GM19324 (cell line): Measurements from ENCODE around the gene PPP3CB.

Experiments
- ATAC-seq: cut with Tn5 transposase; IDR thresholded peaks from one replicate; pipeline ENCODE4 v1.9.1; 2021; ENCODE audit warnings: mild to moderate bottlenecking, moderate library complexity; ENCODE audit not compliant: unreplicated experiment, low FRiP score

PPP3CB gene

DNA sequence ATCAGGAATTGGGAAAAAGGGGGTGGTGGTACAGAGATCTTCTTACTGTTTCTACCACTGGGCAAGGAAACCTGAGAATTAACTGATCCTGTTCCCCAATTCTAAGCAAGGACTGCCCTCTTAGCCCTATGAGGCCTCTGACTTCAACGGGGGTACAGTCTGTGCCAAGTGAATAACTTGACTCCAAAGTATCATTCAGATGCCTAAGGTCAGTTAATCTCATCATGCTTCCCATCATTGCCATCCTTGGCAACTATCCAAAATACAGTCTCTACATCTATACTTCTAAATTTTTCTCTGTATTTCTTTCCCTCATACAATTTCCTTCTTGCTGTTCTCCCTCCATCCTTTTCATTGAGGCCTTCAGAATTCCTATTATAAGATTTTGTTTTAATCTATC, 10.5 kb downstream of the PPP3CB start:
- no peak for ATAC-seq

DNA sequence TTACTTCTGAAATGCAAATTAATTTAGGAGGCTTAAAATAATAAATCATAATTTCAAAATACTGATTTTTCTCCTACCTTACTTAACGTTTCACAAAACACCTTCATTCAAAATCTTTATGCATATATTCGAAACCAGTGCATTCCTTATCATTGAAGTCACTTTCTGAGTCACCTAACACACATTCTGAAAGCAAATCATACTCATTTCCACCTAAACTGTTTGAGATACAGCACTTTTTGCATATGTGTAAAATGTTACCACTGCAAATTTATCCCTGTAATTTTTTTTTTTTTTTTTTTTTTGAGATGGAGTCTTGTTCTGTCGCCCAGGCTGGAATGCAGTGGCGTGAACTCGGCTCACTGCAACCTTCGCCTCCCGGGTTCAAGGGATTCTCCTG, 15.7 kb downstream of the PPP3CB start:
- ATAC-seq: no peak

DNA sequence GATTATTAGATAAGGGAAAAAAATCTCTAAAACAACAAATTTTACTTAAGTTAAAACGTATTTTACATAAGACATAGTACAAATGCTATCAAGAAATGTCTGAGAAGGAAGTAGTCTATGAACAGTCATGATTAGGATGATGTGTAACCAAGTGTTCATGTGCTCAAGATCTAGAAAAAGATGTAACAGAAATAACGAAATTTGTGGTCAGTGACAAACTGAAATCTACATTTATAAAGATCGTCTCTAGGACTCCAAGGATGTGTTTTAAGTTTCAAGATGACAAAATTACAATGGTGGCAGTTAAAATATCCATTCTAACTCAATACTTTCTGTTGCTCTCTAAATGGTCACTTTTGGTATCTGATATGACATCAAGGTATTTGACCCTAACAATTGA, 17.2 kb downstream of the PPP3CB start:
- ATAC-seq: no peak

DNA sequence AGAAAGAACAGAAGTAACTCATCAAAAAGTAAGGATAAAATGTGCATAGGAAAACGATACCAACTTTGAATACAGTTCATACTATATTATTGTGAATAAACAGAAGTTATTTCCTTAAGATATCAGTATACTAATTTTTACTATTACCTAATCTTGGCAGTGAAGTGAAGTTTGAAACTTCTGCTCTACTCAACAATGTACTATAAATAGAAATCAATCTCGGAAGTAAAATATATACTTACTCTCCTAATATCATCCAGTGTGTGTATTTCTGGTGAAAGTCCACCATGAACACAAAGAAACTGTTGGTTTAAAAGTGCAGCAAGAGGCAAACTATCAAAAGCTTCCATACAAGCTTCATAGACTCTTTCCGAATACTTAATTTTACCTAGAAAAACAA, 24.6 kb downstream of the PPP3CB start:
- no peak for ATAC-seq

DNA sequence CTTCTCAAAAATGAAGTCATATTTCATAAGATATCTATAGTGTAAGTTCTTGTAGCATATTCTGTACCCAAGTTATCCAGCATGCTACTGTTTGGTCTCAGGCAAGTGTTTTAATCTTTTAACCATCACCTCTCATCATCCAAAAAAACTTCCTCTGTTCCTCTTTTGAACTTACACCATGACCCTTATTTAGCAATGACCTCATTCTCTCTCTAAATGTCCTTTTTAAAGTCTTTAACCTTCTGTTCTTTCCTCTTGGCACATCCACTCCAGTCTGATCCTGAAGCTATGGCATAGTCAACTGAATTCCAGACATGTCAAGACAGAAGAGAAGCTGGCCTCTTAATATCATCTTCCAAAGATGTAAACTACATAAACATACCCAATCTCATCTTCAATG, 26.2 kb downstream of the PPP3CB start:
- ATAC-seq: no peak

DNA sequence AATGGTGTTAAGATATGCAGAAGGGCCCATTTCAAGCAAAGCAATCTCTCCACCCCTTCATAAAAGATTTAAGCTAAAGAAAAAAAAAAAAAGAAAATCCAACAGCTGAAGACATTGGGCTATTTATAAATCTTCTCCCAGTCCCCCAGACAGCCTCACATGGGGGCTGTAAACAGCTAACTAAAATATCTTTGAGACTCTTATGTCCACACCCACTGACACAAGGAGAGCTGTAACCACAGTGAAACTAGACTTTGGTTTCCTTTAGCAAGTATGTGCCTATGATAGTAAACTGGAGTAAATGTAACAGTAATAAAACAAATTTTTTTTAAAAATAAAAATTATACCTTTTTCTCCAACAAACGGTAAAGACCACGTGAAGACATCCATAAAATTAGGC, 28.6 kb downstream of the PPP3CB start:
- no peak for ATAC-seq

DNA sequence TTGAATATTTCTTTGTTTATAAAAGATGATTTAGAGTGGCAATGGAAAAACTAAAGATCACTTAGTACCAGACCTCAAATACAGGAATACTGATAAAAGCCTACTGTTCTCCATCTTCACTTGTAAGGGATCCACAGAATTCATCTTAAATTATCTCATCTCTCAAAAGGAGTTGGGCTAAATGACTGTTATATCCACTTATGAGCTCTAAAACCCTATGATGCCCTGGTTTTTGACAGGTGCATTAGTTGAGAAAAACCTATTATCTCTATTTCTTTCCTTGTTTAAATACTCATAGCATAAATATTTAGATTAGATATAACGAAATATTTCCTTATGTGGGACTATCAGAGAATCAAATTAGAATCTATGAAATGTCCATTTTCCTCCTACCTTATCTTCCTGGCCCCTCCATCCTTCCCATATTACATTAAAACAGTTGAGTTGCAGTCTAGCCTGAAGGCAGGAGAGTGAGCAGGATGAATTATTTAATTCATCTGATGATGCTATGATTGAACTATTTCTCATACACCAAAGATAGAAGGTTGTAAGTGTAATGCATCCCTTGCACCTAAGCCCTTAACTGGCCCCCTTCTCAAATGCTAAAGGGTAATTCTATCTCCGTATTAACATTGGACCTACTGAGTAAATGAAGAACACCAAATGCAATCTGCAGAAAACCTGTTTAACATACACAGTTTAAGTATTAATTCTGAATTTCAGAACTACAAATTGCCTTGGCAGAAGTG, 29.7 kb downstream of the PPP3CB start:
- ATAC-seq: no peak

DNA sequence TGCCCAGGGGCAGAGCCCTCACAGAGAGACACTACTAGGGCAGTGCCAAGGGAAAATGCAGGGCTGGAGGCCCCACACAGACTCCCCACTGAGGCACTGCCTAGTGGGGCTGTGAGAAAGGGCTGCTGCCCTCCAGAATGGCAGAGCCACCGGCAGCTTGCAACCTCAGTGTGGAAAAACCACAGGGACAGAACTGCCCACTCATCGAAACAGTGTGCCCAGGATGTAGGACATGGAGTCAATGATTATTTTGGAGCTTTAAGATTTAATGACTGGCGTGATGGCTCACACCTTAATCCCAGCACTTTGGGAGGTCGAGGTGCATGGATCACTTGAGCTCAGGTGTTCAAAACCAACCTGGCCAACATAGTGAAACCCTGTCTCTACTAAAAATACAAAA, 34.9 kb downstream of the PPP3CB start:
- ATAC-seq: no peak

DNA sequence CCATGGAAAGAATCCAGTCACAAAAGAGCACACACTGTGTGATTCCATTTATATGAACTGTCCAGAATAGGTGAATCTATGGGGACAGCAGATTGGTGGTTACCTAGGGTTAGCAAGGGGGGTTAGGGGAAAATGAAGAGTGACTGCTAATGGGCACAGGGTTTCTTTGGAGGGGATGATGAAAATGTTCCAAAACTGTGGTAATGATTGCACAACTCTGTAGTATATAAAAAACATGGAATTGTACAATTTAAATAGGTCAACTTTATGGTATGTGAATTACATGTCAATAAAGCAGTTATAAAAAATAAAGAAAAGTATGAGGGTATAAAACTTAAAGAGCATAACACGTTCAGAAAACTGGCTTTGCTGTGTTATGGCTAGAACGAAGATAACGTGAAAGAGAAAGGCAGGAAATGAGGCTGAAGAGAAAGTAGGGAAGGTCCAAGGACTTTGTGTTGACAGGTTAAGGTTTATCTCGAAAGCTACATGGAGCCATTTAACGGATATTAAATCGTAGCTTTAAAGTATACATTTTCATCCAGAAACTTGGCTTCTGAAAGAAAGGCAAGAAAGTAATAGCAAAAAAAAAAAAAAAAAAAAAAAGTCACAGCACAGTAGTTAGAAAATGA, 36.0 kb downstream of the PPP3CB start:
- no peak for ATAC-seq

DNA sequence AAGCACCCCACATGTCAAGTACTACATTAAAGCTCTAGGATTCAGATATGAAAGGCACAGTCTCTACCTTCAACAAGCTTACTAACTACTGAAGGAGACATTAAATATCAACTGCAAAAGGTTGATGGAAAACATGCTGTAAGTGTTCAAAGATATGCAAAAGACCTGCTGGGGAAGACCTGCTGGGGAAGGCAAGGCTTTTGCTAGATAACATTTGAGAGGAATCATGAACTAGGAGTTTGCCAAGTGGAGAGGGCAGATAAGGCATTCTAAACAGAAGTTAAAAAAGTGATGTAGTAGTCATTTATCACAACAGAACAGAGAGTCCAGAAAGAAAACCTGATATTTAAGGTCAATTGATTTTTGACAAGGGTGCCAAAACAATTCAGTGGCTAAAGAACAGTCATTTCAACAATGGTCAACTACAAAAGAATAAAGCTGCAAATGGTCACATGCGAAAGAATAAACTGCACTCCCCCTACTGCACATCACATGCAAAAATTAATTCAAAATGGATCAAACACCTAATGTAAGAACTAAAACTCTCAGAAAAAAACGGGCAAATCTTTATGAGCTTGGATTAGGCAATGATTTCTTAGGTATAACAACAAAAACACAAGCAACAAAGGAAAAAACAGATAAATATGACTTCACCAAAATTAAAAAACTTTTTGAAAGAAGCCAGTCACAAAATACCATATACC, 39.5 kb downstream of the PPP3CB start:
- no peak for ATAC-seq

DNA sequence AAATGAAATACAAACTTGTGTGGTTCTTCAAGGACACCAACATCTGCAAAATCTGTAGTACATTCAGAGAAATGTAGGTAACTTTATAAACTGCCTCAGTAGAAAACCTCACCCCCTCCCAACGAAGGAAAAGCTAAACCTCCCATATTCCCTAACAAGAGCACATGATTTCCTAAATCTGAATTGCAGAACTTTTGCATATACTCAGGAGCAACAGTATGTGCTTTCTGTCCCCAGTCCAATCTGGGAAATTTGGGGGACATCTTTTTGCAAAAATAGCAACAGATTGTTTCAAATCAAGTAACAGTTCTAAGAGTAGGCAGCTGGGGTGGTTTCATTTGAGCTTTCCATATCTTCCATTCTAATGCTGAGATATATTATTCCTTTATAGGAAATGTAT, 46.7 kb downstream of the PPP3CB start:
- ATAC-seq: no peak

DNA sequence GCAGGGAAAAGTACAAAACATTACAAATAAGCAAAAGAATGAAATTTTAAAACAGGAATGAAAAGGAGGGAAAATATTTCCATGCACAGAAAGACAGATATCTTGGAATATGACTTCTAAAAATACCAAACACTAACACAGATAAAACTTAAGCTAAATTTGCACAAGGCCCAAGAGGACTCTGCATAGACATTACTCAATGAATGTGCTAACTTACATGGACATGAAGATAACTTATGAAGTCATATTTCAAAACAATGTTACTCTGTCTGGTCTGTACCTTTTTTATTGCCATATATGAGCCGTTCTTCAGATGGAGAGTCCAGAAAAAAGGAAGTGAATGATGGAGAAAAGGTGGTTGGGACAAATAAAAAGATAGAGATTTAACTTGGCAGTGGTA, 47.4 kb downstream of the PPP3CB start:
- ATAC-seq: no peak

DNA sequence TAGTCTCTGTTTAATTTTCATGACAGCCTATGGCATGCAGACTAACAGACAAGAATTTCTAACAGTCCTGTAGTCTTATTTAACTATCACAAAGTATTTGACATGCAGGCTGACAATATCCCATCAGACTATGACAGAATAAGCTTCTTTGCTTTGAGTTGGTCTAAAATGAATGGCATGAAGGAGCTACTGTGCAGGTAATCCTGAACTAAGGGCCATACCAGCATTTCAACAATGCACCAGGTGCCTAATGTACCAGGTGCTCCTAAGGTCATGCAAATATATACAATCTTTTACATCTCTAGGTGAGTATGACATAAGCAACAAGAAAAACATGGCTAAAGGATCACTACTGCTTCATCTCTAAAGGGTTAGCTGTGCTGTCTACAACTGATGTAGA, 48.9 kb downstream of the PPP3CB start:
- ATAC-seq: no peak

DNA sequence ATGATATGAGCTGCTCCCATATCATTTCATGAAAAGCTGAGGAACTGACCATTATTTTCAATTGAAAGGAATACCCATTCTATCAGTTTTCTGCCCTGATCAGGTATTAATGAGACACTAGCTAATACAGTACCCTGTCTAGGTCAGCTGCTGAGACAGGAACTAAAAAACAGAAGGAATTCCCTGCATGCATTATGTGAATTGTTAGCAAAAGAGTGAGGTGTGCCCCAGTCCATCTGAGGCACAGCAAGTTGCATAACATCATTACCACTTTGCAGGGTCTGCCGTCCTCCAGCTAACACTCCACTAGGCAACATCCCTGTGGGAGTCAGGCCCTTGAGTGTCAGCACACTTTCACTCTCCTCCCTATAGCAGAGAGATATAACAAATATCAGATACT, 51.4 kb downstream of the PPP3CB start:
- no peak for ATAC-seq

DNA sequence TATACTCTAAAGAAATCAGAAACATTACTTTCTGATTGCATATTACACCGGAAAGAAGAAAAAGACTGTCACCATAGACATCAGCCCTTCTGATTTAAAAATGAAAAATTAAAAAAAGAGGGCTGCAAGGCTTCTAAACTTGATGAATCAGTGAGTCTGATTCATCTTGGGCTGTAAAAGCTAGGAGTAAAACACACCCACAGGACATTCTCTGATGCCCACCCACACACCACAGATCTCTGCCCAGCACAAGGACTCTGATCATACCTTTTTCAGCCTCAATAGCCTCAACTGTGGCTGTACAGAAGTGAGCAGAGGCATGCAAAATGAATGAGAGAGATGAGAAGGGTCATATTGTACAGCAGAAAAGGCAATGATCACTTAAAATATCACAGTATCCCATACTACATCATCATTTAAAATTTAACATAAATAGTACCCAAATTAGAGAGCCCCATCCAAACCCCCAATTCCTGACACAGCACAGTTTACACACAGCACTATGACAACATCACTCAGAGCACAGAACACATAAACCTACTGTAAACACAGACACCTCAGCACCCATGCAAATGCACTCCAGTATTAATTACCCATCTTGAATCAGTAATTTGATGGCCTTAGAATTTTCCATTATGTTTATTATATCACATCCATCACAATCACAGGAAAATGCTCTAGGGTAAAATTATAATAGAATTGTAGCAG, 56.1 kb downstream of the PPP3CB start:
- no peak for ATAC-seq

DNA sequence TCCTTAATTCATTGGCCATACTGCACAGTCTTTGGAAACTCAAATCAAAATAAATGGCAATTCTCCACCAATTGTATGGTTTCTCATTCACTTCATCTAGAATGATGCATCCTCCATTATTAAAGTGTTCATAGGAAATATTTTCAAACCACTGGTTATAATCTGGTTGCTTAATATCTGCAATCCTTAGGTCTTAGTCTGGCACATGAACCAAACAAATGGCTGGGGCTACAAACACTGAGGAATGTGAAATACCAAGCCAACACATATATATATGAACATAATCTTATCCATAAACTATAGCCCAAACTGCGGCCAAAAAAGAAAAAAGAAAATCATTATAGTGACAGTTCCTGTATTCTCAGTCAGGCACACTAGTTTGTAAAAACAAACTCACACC, 56.8 kb downstream of the PPP3CB start:
- no peak for ATAC-seq

DNA sequence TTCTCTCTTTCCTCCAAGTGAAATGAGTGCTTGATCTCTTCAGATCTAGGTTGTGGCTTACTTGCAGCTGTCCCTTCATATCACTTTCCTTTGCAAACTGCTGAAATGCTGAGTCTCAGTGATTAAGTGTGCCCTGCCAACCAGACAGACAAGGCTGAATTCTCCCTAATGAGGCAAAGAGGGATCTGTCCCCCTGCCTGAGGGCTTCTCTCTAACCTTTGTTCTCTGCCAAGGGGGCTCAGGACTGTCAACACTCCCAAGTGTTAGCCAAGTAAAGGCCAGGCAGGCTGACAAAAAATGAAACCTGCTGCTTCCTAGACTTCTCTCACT, 62.3 kb downstream of the PPP3CB start, which contains the start of gene MSS51:
MSS51 (minus strand) TSS at position 24 of the 330 bp plus-strand sequence. CDS start 5,277 bp downstream, outside the sequence.
- no peak for ATAC-seq

DNA sequence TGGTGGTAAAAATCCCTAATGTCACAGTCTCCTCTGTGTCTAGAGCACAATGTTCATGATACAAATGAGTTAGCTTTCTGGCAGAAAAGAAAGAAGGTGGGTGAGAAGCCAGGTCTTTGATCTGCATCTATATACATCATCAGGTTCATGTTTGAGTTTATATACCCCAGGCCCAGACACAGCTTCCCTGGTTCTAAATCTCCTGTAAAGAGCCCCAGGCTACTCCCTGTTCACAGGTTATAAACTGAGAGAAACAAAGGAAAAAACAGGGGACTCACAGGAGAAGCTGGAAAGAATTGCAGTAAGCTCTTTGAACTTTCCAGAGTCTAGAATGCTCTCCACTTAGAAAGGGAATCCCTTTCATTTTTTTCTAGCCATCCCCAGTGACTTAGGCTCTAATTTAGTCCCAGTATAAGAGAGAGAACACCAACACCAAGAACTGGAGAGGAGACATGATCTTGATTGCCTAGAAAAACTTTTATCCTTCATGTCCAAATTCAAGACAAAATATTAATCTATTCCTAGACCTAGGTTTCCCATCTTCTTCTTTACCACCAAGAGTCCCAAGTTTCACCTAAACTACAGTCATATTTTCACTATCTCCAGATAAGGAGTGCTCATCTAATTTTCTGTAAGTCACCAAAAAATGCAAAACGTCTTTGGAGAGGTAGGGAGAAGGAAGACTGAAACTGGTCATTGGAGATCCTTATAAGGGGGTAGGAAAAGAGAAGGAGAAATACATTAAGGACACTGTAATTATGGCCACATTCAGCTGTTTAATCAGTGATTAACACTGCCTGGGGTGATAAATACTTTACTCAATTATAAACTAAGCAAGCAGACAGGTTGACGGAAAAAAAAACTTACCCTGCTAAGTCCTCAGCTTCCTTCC, 62.9 kb downstream of the PPP3CB start:
- ATAC-seq: no peak

DNA sequence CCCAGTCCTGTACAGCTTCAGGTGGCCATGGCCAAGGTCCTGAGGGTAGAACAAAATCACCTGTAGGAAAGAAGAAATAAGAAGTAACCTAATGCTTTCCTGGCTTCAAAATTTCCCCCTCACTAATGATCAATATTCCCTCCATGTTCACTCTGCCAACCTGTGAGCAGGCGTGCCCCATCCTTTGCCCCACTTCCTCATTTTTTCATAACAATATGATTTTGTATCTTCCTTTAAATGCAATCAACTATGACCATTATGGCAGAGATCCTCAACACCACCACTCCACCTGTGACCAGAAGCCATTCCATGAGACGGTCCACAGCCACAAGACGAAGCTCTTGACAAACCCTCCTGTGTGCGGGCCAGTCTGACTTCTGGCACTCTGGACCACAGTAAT, 69.5 kb downstream of the PPP3CB start:
- ATAC-seq: no peak

DNA sequence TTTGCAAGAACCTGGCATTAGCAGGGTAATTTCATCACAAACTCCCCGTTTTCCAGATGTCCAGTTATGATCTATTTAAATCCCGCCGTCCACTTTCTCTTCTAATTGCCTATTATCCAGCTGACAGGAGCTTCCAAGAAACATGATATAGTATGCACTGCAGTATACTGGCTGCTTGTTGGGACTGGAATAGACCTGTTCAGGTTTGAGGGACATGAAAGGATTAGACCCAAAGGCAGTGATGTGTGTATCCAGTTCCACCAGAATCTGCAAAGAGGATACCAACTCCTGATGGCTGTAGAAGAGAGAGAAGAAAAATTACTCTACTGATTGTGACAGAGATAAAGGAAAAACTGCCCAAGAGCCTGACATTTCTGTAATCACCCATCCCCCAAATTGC, 71.3 kb downstream of the PPP3CB start:
- no peak for ATAC-seq
